Spleen (tissue), 11 donors: ENCODE measurements around the gene KIAA1217. TPM values are rescaled to one million over a fixed set of nuclear protein-coding genes. Genes with fewer than 3 reads are reported as not detected.

Experiments
- DNase-seq: peaks from one replicate; pipeline ENCODE4 v3.0.0-alpha.2; 2020
- H3K27ac ChIP-seq, 8 donors: fragments of 200-600 bp; sonication (generic) in 7 of 8; 1 replicate in 4 of 8; 2 replicates in 4 of 8; pipeline versions ENCODE4 v1.5.0 to v1.8.0; 2016 to 2021; ENCODE audit warnings: inconsistent platforms in 4 of 8, mild to moderate bottlenecking in 4 of 8, moderate library complexity in 1 of 8
- H3K27me3 ChIP-seq, 7 donors: fragments of 200-600 bp; sonication (generic) in 6 of 7; replicated peaks in 1 of 7; 1 replicate in 4 of 7; 2 replicates in 3 of 7; pipeline versions ENCODE4 v1.5.0 to v1.8.0; 2016 to 2021; ENCODE audit warnings: inconsistent platforms in 3 of 7, mild to moderate bottlenecking in 1 of 7
- H3K36me3 ChIP-seq, 6 donors: fragments of 200-600 bp; sonication (generic) in 5 of 6; 1 replicate in 4 of 6; 2 replicates in 2 of 6; pipeline versions ENCODE4 v1.5.0 to v1.8.0; 2016 to 2021; ENCODE audit warnings: inconsistent platforms in 2 of 6
- H3K4me1 ChIP-seq, 6 donors: fragments of 200-600 bp; sonication (generic) in 5 of 6; 1 replicate in 3 of 6; 2 replicates in 3 of 6; pipeline versions ENCODE4 v1.5.0 to v1.8.0; 2016 to 2021; ENCODE audit warnings: inconsistent platforms in 3 of 6
- H3K4me3 ChIP-seq, 8 donors: fragments of 200-600 bp; sonication (generic) in 7 of 8; 1 replicate in 4 of 8; 2 replicates in 4 of 8; pipeline versions ENCODE4 v1.5.0 to v1.8.0; 2016 to 2021; ENCODE audit warnings: inconsistent platforms in 4 of 8, mild to moderate bottlenecking in 4 of 8, moderate library complexity in 2 of 8
- H3K9me3 ChIP-seq, 8 donors: fragments of 200-600 bp; sonication (generic) in 7 of 8; 1 replicate in 4 of 8; 2 replicates in 4 of 8; pipeline versions ENCODE4 v1.5.0 to v1.8.0; 2016 to 2021; ENCODE audit warnings: inconsistent platforms in 4 of 8
- POLR2A ChIP-seq, 3 donors: fragments of 450-650 bp; IDR thresholded peaks; one replicate each; pipeline ENCODE4 v1.5.1; 2017; ENCODE audit warnings: antibody characterized with exemption in 3 of 3, mild to moderate bottlenecking in 1 of 3
- POLR2AphosphoS5 ChIP-seq, 3 donors: sonication (generic); formaldehyde crosslinking; IDR thresholded peaks; one replicate each; pipeline ENCODE4 v1.5.1; 2017; ENCODE audit warnings: antibody characterized with exemption in 3 of 3
- WGBS, 5 donors: extraction: QIAGEN DNeasy Blood & Tissue Kit in 3 of 5; methylation state at CpG; one replicate each; pipeline versions ENCODE4 v1.1.5 to v1.1.7; 2013 to 2018; 5-methylcytosine and 5-hydroxymethylcytosine counted together
- intact Hi-C: fragments of 100-400 bp; cut with DNase I; formaldehyde crosslinking; loops from one replicate; pipeline ENCODE4 v1.15.0; 2023; ENCODE audit warnings: low total_unique reads
- polyA plus RNA-seq, 3 donors: library from polyadenylated mRNA; stranded (reverse); fragments of 200-250 nt; gene quantifications; one replicate each; pipeline ENCODE4 v1.2.1, GENCODE V29; 2013
- total RNA-seq, 7 donors: library from RNA; depleted of rRNA in 3 of 7; stranded (reverse); fragments of >200 nt in 3 of 7; fragmentation: NEBNext Ultra II Directional in 4 of 7; extraction: Animal tissue kit (Norgen Biotek cat#: 25700) in 4 of 7; gene quantifications; one replicate each; pipeline versions ENCODE4 v1.1.0 to v1.2.1, GENCODE V29; 2016 to 2021
- TF ChIP-seq, protein P1 (sequence below), 11 experiments: fragments of 200-600 bp in 7 of 11; fragments of 450-650 bp in 4 of 11; sonication (generic) in 4 of 11; IDR thresholded peaks in 8 of 11; conservative IDR thresholded peaks in 3 of 11; 1 replicate in 7 of 11; 2 replicates in 4 of 11; pipeline versions ENCODE4 v1.4.0 to v1.8.0; 2016 to 2021; ENCODE audit warnings: antibody characterized with exemption in 11 of 11, inconsistent platforms in 4 of 11, mild to moderate bottlenecking in 1 of 11
- donor health status: healthy with polysubstance abuse.
- donor health status: DM: no; HTN: no; CAD: no; lungs with moderate emphysema.
- donor health status: DM: no; HTN: no; CAD: no.
- donor health status: Bipolar disorder and iron deficiency.
- donor health status: healthy.
- donor health status: DM: no; HTN: no; CAD: no.
- donor health status: DM: yes; HTN: yes; CAD: no.

KIAA1217 gene
- total and polyA plus RNA-seq, 10 donors = 2.2 to 40.7 (median 21.4) TPM

GRCh38 chr10:24428410-24428782 is 219.5 kb downstream of the KIAA1217 start:
- Histone ChIP-seq H3K36me3 (no peaks in the 10 kb centered on the region), H3K27ac (no peak overlapping the region), H3K4me1 (no peaks in the 10 kb centered on the region), H3K9me3 (no peaks in the 10 kb centered on the region), H3K4me3 (no peak overlapping the region), H3K27me3 (no peaks in the 10 kb centered on the region)
- TF ChIP-seq POLR2AphosphoS5 (IDR thresholded peaks at IDR 0.05) = no peak
- TF ChIP-seq, protein P1, sequence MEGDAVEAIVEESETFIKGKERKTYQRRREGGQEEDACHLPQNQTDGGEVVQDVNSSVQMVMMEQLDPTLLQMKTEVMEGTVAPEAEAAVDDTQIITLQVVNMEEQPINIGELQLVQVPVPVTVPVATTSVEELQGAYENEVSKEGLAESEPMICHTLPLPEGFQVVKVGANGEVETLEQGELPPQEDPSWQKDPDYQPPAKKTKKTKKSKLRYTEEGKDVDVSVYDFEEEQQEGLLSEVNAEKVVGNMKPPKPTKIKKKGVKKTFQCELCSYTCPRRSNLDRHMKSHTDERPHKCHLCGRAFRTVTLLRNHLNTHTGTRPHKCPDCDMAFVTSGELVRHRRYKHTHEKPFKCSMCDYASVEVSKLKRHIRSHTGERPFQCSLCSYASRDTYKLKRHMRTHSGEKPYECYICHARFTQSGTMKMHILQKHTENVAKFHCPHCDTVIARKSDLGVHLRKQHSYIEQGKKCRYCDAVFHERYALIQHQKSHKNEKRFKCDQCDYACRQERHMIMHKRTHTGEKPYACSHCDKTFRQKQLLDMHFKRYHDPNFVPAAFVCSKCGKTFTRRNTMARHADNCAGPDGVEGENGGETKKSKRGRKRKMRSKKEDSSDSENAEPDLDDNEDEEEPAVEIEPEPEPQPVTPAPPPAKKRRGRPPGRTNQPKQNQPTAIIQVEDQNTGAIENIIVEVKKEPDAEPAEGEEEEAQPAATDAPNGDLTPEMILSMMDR (IDR thresholded peaks at IDR 0.05 in 8 of 11, conservative IDR thresholded peaks at IDR 0.05 in 3 of 11) = no peak
- TF ChIP-seq POLR2A (IDR thresholded peaks at IDR 0.05) = no peak
- no peak for DNase-seq
- intact Hi-C loops = no loop called here
- WGBS, 5 donors = 35 to 60% (median 58%) methylated on average over 2 of the region's 2 CpGs

GRCh38 chr10:24430591-24430990 is 221.7 kb downstream of the KIAA1217 start:
- WGBS, 5 donors = 93 to 96% (median 96%) methylated on average over 5 of the region's 5 CpGs
- intact Hi-C loops = no loop called here
- Histone ChIP-seq H3K4me3 (no peak overlapping the region), H3K36me3 (no peaks in the 10 kb centered on the region), H3K4me1 (no peaks in the 10 kb centered on the region), H3K9me3 (no peaks in the 10 kb centered on the region), H3K27ac (no peak overlapping the region), H3K27me3 (no peaks in the 10 kb centered on the region)
- DNase-seq = no peak
- TF ChIP-seq POLR2AphosphoS5 (IDR thresholded peaks at IDR 0.05) = no peak
- TF ChIP-seq, protein P1 (IDR thresholded peaks at IDR 0.05 in 8 of 11, conservative IDR thresholded peaks at IDR 0.05 in 3 of 11) = no peak
- no peak for TF ChIP-seq POLR2A (IDR thresholded peaks at IDR 0.05)

DNA sequence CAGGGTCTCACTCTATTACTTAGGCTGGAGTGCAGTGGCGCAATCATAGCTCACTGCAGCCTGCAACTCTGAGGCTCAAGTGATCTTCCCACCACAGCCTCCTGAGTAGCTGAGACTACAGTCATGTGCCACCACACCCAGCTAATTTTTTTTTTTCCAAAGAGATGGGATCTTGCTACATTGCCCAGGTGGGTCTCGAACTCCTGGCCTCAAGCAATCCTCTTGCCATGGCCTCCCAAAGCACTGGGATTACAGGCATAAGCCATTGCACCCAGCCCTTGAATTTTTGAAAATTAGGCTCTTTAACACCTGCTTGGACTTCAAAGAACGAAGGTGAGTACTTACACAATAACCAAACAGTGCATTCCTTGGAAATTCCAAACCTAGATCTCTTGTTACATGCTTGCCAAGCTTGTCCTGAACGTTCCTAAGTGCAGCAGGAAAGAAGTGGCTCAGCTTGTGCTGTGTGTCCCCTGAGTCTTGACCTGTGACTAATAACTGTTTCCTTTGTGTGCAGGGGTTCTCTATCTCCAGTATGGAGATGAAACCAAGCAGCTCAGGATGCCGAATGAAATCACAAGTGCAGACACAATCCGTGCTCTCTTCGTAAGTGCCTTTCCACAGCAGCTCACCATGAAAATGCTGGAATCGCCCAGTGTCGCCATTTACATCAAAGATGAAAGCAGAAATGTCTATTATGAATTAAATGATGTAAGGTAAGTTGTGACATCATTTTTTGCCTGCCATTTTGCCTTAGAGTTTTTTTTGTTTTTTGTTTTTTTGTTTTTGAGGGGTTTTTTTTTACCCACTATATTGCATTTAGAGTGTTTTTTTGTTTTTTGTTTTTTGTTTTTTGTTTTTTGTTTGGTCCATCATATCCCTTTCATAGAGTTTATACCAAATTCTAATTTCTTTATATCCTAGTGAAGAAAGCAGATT is 223.8 kb downstream of the KIAA1217 start:
- intact Hi-C loops = no loop called here
- Histone ChIP-seq H3K27ac (no peak overlapping the region), H3K9me3 (no peaks in the 10 kb centered on the region), H3K36me3 (no peaks in the 10 kb centered on the region), H3K4me1 (no peaks in the 10 kb centered on the region), H3K27me3 (no peaks in the 10 kb centered on the region), H3K4me3 (no peak overlapping the region)
- WGBS, 5 donors = 80 to 86% (median 81%) methylated on average over 9 of the region's 9 CpGs
- TF ChIP-seq POLR2A (IDR thresholded peaks at IDR 0.05) = no peak
- TF ChIP-seq, protein P1 (IDR thresholded peaks at IDR 0.05 in 8 of 11, conservative IDR thresholded peaks at IDR 0.05 in 3 of 11) = no peak
- TF ChIP-seq POLR2AphosphoS5 (IDR thresholded peaks at IDR 0.05) = no peak
- DNase-seq = no peak

- H3K27me3 ChIP-seq = no peaks in the 10 kb centered on the region
- H3K36me3 ChIP-seq = no peaks in the 10 kb centered on the region
- whole genome bisulfite sequencing, 5 donors = 85 to 93% (median 90%) methylated on average over 3 of the region's 3 CpGs
- no peak overlapping the region for H3K4me3 ChIP-seq
- DNase-seq = no peak
- H3K27ac ChIP-seq = no peak overlapping the region
- TF ChIP-seq POLR2A (IDR thresholded peaks at IDR 0.05) = no peak
- TF ChIP-seq POLR2AphosphoS5 (IDR thresholded peaks at IDR 0.05) = no peak
- TF ChIP-seq, protein P1 (IDR thresholded peaks at IDR 0.05 in 8 of 11, conservative IDR thresholded peaks at IDR 0.05 in 3 of 11) = no peak
- intact Hi-C loops = no loop called here
- no peaks in the 10 kb centered on the region for H3K4me1 ChIP-seq
- H3K9me3 ChIP-seq = no peaks in the 10 kb centered on the region
Observed at GRCh38 chr10:24433705-24434104, 224.8 kb downstream of the KIAA1217 start.
